GM19193 (cell line): ENCODE results near the gene PARP1.

Source experiments
- POLR2A ChIP-seq: IDR thresholded peaks from 4 replicates; pipeline ENCODE4 v1.6.1; 2011; ENCODE audit not compliant: insufficient read depth, insufficient read length; ENCODE audit errors: extremely low read depth

Gene PARP1

DNA sequence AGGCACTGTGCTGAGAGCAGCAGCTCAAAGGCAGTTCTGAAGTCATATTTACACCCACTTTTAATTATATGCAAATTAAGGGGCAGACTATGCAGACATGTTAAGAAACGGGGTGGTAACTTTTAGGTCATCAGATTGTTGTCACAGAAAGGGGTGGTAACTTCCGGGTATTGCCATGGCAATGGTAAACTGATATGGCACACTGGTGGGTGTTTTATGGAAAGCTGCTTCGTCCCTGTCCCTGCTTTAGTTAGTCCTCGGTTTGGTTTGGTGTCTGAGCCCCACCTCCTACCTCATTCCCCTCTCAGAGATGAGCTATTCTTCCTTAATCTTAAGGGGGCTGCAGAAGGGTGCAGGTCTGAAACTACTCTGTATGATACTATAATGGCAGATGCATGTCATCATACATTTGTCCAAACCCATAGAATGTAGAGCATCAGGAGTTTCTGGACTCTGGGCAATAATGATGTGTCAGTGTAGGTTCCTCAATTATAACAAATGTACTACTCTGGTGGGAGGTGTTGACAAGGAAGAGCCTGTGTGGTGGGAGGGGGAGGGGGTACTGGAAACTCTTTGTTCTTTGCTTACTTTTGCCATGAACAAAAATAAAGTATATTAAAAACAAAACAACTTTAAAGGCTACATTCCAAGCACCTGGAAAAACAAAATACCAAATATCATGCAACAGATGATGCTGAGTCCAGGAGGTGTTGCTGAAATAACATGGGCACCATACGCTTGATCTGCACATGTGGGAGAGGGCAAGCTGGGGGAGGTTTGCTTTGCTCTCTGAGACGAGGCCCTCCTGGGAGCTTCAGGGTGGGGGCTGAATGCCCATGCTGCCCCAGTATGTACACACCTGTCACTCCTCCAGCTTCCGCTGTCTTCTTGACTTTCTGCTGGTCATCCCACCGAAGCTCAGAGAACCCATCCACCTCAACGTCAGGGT lies 6.3 kb downstream of the PARP1 start:
- no peak for TF ChIP-seq POLR2A

DNA sequence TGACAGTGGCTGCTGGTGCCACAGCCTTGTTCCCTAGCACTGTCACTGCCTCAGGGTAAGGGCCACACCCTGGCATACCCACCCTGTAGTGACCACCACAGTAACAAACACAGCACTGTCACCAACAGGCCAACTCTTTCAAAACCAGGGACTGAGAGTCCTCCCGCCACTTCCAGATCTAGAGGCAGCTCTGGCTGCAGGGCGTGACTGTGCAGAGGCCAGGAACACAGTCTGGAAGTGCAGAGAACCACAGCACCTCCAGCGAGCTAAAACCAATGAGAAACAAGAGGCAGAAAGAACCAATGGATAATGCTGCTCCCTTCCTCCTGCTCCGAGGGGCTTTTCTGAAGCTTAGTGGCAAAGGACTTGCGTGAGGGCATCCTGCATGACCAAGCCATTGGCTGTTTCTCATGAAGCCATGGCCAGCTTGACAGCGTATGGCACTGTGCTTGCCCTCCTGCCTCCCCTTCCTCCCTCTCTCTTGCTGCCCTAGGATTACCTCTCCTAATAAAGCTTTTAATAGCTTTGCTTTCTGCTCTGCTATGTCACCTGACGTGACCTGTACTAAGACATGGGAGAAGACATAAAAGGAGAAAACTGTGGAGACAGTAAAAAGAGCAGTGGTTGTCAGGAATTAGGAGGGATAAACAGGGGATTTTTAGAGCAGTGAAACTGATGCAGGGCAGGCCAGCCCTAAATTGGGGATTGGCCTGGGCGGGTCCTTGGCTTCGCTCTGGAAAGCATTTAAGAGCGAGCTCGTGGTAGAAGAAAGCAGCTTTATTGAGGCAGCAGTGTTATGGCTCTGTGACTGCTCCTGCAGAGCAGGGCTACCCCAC lies 7.2 kb downstream of the PARP1 start:
- no peak for TF ChIP-seq POLR2A

DNA sequence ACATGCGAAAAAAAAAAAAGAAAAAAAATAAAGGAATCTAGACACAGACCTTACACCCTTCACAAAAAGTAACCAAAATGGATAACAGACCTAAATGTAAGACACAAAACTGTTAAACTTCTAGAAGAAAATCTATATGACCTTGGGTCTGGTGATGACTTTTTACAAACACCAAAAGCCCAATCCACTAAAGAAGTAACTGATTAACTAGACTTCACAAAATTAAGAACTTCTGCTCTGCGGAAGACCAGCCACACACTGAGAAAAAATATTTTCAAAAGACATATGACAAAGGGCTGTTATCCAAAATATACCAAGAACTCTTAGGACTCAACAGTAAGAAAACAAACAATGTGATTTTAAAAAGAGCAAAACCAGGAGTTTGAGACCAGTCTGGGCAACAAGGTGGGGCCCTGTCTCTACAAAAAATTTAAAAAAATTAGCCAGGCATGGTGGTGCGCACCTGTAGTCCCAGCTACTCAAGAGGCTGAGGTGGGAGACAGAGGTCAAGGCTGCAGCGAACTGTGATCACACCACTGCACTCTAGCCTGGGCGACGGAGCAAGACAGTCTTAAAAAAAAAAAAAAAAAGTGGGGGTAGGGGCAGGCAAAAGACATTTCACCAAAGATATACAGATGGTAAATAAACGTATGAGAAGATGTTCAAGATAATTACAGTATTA lies 9.8 kb downstream of the PARP1 start:
- TF ChIP-seq POLR2A, result no peak

DNA sequence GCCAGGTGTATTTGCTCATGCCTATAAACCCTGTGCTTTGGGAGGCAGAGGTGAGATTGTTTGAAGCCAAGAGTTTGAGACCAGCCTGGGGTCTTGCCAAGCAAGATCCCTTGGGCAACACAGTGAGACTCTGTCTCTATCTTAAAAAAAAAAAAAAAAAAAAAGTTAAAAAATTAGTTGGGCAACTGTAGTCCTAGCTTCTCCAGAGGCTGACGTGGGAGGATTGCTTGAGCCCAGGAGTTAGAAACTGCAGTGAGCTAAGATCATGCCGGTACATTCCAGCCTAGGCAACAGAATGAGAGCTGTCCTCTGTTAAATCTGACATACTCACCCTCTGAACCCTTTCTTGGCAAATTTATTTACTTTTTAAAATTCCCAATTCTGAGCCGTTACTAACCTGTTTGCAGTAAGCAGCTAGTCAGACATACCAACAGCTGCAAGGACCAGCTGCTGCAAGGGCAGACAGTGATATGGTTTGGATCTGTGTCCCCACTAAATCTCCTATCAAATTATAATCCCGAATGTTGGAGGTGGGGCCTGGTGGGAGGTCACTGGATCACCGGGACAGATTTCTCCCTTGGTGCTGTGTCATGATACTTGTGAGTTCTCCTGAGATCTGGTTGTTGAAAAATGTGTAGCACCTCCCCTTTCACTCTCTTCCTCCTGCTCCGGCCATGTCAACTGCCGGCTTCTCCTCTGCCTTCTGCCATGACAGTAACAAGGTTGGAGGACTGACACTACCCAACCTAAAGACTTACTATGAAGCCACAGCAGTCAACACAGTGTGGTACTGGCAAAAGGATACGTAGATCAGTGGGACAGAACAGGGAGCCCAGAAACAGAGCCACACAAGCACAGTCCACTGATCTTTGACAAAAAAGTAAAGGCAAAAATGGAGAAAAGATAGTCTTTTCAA lies 10.6 kb downstream of the PARP1 start:
- TF ChIP-seq POLR2A, result no peak

DNA sequence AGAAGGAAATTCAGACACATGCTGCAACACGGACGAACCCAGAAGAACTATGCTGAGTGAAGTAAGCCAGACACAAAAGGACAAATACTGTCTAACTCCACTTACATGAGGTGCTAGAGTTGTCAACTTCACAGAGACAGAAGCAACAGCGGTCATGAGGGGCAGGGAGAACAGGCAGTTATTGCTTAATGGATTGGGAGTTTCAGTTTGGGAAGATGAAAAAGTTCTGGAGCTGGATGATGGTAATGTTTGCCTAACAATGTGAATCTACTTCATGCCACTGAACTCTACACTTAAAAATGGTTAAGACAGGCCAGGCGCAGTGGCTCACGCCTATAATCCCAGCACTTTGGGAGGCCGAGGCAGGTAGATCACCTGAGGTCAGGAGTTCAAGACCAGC lies 12.1 kb downstream of the PARP1 start:
- no peak for TF ChIP-seq POLR2A

DNA sequence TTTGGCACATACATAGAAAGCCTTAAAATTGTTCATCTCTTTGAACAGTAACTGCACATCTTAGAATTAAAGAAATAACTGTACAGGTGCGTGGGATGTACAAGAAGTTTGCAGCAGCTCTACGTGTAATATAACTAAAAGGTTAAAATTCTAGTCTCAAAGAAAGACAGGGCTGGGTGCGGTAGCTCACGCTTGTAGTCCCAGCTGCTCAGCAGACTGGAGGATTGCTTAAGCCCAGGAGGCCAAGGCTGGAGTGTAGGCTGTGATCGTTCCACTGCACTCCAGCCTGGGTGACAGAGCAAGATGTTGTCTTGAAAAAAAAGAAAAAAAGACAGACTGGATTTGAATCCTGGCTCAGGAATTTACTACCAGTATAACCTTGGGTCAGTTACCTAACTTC lies 13.4 kb downstream of the PARP1 start:
- no peak for TF ChIP-seq POLR2A

DNA sequence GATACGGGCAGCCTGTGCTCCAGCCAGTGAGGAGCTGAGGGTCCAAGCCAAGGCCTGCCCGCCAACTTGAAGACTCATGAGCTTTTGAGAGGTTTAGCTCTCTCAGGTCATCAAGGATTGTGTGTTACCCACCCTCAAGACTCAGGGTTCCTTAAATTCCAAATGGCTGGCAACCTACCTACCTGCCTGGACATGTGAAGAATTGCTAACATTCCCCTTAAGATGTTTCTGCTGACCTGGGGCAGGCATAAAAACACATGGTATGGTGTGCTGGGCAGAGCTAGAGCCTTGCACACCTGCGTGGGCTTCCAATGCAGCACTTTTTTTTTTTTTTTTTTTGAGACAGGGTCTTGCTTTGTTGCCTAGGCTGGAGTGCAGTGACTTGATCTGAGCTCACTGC lies 17.2 kb downstream of the PARP1 start:
- no peak for TF ChIP-seq POLR2A

DNA sequence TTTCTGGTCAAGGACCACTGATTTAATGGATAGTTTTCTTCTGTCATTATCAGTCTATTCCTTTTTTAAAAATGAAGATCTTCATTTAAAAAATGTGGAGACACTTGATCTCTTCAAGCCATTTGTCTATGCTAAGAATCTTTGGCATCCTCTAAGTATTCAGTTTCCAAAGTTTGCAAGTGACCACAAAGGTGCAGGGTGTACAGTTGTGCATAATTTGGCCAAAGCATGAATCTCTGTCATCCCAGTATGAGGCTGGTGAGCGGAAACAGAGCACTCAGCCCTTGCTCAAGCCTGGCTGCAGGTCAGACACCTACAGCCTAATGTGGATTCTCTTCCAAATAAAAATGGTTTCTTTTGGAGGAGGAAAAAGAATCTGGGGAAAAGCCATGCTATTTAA lies 19.8 kb downstream of the PARP1 start:
- TF ChIP-seq POLR2A, result no peak

DNA sequence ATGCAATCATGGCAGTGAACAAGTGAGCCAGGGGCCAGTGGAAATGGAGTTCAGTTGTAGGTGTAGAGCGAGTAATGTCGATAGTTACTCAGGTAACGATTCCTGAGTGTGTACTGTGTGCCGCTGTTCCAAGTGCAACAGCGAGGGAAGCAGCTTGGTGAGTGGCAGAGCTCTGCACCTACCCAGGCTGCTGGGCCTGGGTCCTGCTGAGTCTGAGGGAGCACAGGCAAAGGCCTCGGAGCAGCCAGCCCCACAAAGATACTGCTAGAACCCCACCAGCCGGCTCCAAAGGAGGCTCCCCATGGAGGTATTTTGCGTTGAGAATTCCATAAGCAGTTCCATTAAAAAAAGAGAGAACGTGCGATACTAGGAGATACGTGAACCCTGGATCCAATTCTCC lies 23.2 kb downstream of the PARP1 start:
- no peak for TF ChIP-seq POLR2A

DNA sequence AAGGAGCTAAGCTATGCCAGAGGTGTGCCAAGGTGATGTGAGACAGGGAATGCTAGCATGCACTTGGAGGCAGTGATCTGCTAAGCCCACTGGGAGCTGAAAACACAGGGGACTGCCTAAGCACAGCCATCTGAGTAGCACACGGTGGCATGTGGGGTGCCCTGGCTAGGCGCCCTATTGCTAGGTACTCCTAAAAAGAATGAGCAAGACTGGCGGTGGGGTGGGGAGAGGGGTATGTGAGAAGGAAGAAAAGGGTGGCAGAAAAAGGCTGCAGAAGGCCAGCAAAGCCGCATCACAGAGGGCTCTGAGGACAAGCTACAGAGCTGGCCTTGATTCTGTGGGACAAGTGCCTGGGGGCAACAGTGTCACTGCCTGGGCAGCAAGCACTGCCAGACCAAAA lies 23.9 kb downstream of the PARP1 start:
- no peak for TF ChIP-seq POLR2A

DNA sequence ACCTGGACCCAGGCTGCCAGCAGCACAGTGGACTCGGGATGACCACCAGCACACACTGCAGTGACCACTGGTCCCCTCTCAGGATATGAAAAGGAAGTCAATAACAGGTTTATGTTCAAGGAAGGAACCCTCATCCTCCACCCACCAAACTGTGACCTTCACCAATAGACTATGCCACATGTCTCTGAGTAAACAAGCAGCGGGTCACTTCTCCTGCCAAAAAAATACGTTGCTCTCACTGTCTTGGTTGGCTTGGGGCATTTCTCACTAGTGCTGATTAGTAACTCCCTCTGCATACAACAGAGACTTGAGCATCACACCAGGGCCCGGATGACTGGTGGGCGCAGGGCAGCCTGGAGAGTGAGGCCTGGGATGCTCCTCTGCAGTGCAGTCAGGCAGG lies 25.9 kb downstream of the PARP1 start:
- no peak for TF ChIP-seq POLR2A

DNA sequence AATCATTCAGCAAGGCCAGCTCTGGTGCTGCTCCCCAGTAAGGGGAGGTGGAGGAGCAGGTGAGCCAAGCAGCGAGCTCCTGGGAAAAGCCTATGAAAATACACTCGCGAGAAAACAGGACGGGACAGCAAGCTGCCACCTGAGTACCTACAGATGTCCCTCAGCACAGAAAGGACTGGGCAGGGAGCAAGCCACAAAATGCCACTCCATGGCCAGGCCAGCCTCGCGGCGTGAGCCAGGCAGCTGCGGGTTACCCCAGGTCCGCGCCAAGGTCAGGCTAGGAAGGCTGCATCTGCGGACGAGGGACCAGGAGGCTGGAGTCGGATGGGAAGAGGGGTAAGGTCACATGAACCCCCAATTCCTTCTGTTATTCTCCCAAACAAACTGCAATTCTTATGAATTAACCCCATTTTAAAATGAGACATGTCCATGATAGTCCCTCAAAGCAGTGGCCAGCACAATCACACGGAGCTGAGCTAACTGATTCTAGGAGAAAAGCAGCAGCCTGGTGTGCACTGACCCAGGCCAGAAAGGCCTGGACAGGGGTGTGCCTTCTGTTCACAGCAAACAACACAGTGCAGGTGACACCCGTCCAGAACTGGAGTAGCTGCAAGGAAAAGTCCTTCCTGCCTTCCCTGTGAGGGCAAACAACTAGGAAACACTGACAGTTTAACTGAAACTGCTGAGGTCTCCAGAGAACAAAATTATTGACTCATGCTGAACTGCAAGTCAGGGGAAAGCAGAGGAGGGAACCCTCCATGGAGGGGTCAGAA lies 26.5 kb downstream of the PARP1 start:
- no peak for TF ChIP-seq POLR2A

DNA sequence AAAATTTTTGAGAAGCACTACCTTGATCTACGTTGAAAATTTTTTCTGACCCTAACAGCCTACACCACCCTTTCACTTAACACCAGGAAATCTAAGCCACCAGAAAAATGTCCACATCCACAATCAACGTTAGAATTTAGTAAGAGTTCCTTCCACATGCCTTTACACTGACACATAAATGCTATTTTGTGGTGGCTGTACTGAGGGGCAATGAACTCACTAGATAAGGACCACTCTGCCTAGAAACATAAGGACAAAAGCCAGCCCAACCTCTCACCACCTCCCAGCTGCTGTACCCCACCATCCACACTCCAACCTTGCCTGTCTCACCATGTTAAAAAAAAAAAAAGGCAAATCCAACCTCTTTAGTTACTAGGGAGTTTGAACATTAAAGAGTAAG lies 29.8 kb downstream of the PARP1 start:
- no peak for TF ChIP-seq POLR2A

DNA sequence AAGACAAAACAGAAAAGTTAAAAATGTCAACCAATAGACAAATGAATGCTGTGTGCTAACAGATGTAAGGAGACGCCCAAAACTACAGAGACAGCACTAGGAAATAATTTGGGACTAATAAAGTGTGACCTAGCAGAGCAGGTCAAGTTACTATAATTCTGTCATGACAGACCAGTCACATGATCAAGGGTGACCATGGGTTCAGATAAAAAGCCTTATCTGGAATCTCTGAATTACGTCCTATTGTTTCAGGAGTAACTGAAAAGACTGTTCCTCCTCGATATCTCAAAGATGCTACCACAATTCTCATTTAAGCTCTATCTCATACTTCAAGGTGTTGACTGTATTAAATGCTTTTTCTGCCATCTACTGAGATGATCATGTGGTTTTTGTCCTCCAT lies 31.6 kb downstream of the PARP1 start:
- TF ChIP-seq POLR2A, result no peak

DNA sequence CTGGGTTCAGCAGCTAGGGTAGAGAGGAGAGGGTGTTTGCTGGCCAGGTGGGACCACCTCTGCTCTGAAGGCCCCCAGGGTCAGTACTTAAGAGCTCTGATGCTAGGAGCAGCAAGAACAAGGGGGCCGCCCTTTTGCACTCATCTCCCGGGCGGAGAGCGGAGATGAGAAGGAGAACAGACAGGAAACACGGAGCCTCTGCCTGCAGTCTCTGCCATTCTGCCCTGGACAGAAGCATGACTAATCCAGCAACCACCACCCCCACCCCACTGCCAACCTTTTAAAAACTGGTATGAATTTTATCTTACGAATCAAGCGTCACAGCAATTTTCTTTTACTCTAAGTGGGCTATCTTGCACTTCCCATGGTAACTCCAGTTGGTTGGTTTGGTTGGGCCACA lies 34.5 kb downstream of the PARP1 start:
- TF ChIP-seq POLR2A, result no peak
